Uterus (tissue), 2 donors: ENCODE data around the gene C11orf58.

ENCODE experiments used
- CTCF ChIP-seq, 4 experiments: fragments of 200-600 bp in 2 of 4; fragments of 450-650 bp in 2 of 4; sonication (generic) in 2 of 4; IDR thresholded peaks; one replicate each; pipeline ENCODE4 v1.5.1; 2016 to 2019; ENCODE audit warnings: antibody characterized with exemption in 4 of 4, mild to moderate bottlenecking in 2 of 4, moderate library complexity in 1 of 4
- POLR2A ChIP-seq, 2 donors: fragments of 450-650 bp; IDR thresholded peaks; one replicate each; pipeline ENCODE4 v1.6.1; 2016; ENCODE audit warnings: antibody characterized with exemption in 2 of 2, mild to moderate bottlenecking in 1 of 2, moderate library complexity in 1 of 2

GRCh38 chr11:16800382-16800781 is 61.9 kb downstream of the C11orf58 start:
- TF ChIP-seq CTCF (IDR thresholded peaks at IDR 0.05) (no peak), POLR2A (IDR thresholded peaks at IDR 0.05) (no peak)
